GM23338 (cell line): ENCODE results near the gene SERPINB10. TPM values are rescaled to one million over a fixed set of nuclear protein-coding genes. Genes with fewer than 3 reads are reported as not detected.
A peak's percentile ranks its signal among the peaks of the same experiment; 100 is the strongest.

Experiments used
- ATAC-seq: fragments of 200-7000 bp; cut with Tn5 transposase; 3 replicates; pipeline ENCODE4 v1.9.1; 2020
- DNase-seq: peaks from one replicate; pipeline ENCODE4 v3.0.0-alpha.2; 2015; ENCODE audit warnings: low spot score
- H2AFZ ChIP-seq: fragments of 200-600 bp; sonication (generic); 2 replicates; pipeline ENCODE4 v1.8.0; 2016; ENCODE audit warnings: antibody characterized with exemption, mild to moderate bottlenecking, moderate library complexity
- H3F3A ChIP-seq: fragments of 200-600 bp; sonication (generic); replicated peaks from 2 replicates; pipeline ENCODE4 v1.8.0; 2017; ENCODE audit warnings: antibody characterized with exemption, mixed run types, low read depth
- H3K27ac ChIP-seq: fragments of 200-600 bp; sonication (generic); 2 replicates; pipeline ENCODE4 v1.6.1; 2016; ENCODE audit warnings: low read depth
- H3K27me3 ChIP-seq: fragments of 200-600 bp; sonication (generic); 2 replicates; pipeline ENCODE4 v1.8.0; 2016; ENCODE audit warnings: mild to moderate bottlenecking, mixed run types, moderate library complexity; ENCODE audit not compliant: insufficient read depth
- H3K36me3 ChIP-seq: fragments of 200-600 bp; sonication (generic); 2 replicates; pipeline ENCODE4 v1.8.0; 2016; ENCODE audit warnings: mild to moderate bottlenecking; ENCODE audit not compliant: insufficient read depth
- H3K4me1 ChIP-seq: fragments of 200-600 bp; sonication (generic); 2 replicates; pipeline ENCODE4 v1.8.0; 2016; ENCODE audit warnings: mild to moderate bottlenecking, moderate library complexity; ENCODE audit not compliant: insufficient read depth
- H3K4me2 ChIP-seq: fragments of 200-600 bp; sonication (generic); 2 replicates; pipeline ENCODE4 v1.7.1; 2017; ENCODE audit warnings: mixed run types
- H3K4me3 ChIP-seq: fragments of 200-600 bp; sonication (generic); 2 replicates; pipeline ENCODE4 v1.6.1; 2016; ENCODE audit warnings: mixed run types
- H3K79me2 ChIP-seq: fragments of 200-600 bp; sonication (generic); replicated peaks from 2 replicates; pipeline ENCODE4 v1.8.0; 2017; ENCODE audit warnings: mild to moderate bottlenecking; ENCODE audit not compliant: insufficient read depth
- H3K9me2 ChIP-seq: fragments of 200-600 bp; sonication (generic); 2 replicates; pipeline ENCODE4 v1.8.0; 2017; ENCODE audit not compliant: insufficient read depth
- H4K20me1 ChIP-seq: fragments of 200-600 bp; sonication (generic); replicated peaks from 2 replicates; pipeline ENCODE4 v1.8.0; 2017; ENCODE audit warnings: mild to moderate bottlenecking; ENCODE audit not compliant: insufficient read depth
- H3K27ac Mint-ChIP-seq: 2 replicates; pipeline ENCODE4 v1.8.0; 2020; ENCODE audit warnings: inconsistent platforms, mild to moderate bottlenecking, moderate library complexity, mixed read lengths
- H3K27me3 Mint-ChIP-seq: 3 replicates; pipeline ENCODE4 v1.8.0; 2022; ENCODE audit warnings: low read depth, mild to moderate bottlenecking, moderate library complexity, mixed read lengths, inconsistent platforms; ENCODE audit not compliant: insufficient read depth, poor library complexity
- H3K36me3 Mint-ChIP-seq: 3 replicates; pipeline ENCODE4 v1.8.0; 2021; ENCODE audit warnings: low read depth, mild to moderate bottlenecking, inconsistent platforms, moderate library complexity, mixed read lengths
- H3K4me1 Mint-ChIP-seq: 3 replicates; pipeline ENCODE4 v1.8.0; 2020; ENCODE audit warnings: mild to moderate bottlenecking, inconsistent platforms, mixed read lengths
- H3K4me3 Mint-ChIP-seq: 3 replicates; pipeline ENCODE4 v1.8.0; 2021; ENCODE audit warnings: moderate library complexity, mild to moderate bottlenecking, inconsistent platforms, mixed read lengths
- H3K9me3 Mint-ChIP-seq: 3 replicates; pipeline ENCODE4 v1.8.0; 2020; ENCODE audit warnings: moderate library complexity, mild to moderate bottlenecking, inconsistent platforms, mixed read lengths
- CREB1 ChIP-seq: fragments of 250-450 bp; sonication (Bioruptor Pico); IDR thresholded peaks from 2 replicates; pipeline ENCODE4 v1.5.0; 2020; ENCODE audit warnings: low read depth, mild to moderate bottlenecking, moderate library complexity
- CTCF ChIP-seq, 2 experiments: fragments of 200-600 bp in 1 of 2; sonication (generic) in 1 of 2; conservative IDR thresholded peaks; 2 replicates each; pipeline versions ENCODE4 v1.5.1 to v1.6.1; 2016 to 2017; ENCODE audit warnings: antibody characterized with exemption in 2 of 2, low read depth in 2 of 2, mild to moderate bottlenecking in 2 of 2, moderate library complexity in 1 of 2
- ETS1 ChIP-seq: IDR thresholded peaks from 2 replicates; pipeline ENCODE4 v1.6.1; 2016; ENCODE audit warnings: antibody characterized with exemption
- EZH2 ChIP-seq: fragments of 200-600 bp; sonication (generic); IDR thresholded peaks from one replicate; pipeline ENCODE4 v1.8.0; 2017; ENCODE audit warnings: antibody characterized with exemption, mild to moderate bottlenecking, low read depth; ENCODE audit not compliant: unreplicated experiment
- EZH2phosphoT487 ChIP-seq: fragments of 200-600 bp; sonication (generic); IDR thresholded peaks from one replicate; pipeline ENCODE4 v1.8.1; 2018; ENCODE audit warnings: antibody characterized with exemption; ENCODE audit not compliant: unreplicated experiment
- JUNB ChIP-seq: IDR thresholded peaks from one replicate; pipeline ENCODE4 v1.6.1; 2016; ENCODE audit warnings: antibody characterized with exemption; ENCODE audit not compliant: unreplicated experiment
- NANOG ChIP-seq: IDR thresholded peaks from 2 replicates; pipeline ENCODE4 v1.6.1; 2016; ENCODE audit warnings: antibody characterized with exemption, borderline replicate concordance
- POLR2AphosphoS5 ChIP-seq: IDR thresholded peaks from 2 replicates; pipeline ENCODE4 v1.6.1; 2016; ENCODE audit warnings: antibody characterized with exemption, low read depth
- REST ChIP-seq: IDR thresholded peaks from one replicate; pipeline ENCODE4 v1.6.1; 2018; ENCODE audit warnings: antibody characterized with exemption; ENCODE audit not compliant: unreplicated experiment
- STAT1 ChIP-seq: IDR thresholded peaks from one replicate; pipeline ENCODE4 v1.6.1; 2016; ENCODE audit warnings: antibody characterized with exemption; ENCODE audit not compliant: unreplicated experiment
- ZNF114 ChIP-seq: fragments of 250-450 bp; sonication (Bioruptor Pico); IDR thresholded peaks from 2 replicates; pipeline ENCODE4 v1.5.0; 2020; ENCODE audit warnings: mild to moderate bottlenecking, moderate library complexity
- ZNF331 ChIP-seq: fragments of 250-450 bp; sonication (Bioruptor Pico); IDR thresholded peaks from 2 replicates; pipeline ENCODE4 v1.5.0; 2020; ENCODE audit warnings: low read depth, mild to moderate bottlenecking, moderate library complexity
- ZNF462 ChIP-seq: fragments of 250-450 bp; sonication (Bioruptor Pico); IDR thresholded peaks from 2 replicates; pipeline ENCODE4 v1.5.0; 2020; ENCODE audit warnings: mild to moderate bottlenecking, moderate library complexity
- polyA plus RNA-seq: library from polyadenylated mRNA; unstranded; fragments of >200 nt; fragmentation: Nextera tagmentation; extraction: Ambion mirVana; gene quantifications from 2 replicates; pipeline ENCODE4 v1.2.1, GENCODE V29; 2016
- total RNA-seq: library from RNA; depleted of rRNA; stranded (reverse); fragments of >200 nt; shearing (Covaris generic); gene quantifications from 2 replicates; pipeline ENCODE4 v1.2.3, GENCODE V29; 2014

Gene SERPINB10
- total and polyA plus RNA-seq, 2 experiments from 2014 or later: not detected

GRCh38 chr18:63869374-63869773 is 38.4 kb upstream of the SERPINB10 start:
- no peak overlapping the region for H3K4me3 ChIP-seq
- H3K4me1 Mint-ChIP-seq: no peaks in the 10 kb centered on the region
- TF ChIP-seq ZNF331 (CRISPR knock-in tag): no peak
- TF ChIP-seq STAT1: no peak
- no peak for TF ChIP-seq POLR2AphosphoS5
- no peak for TF ChIP-seq ZNF114 (CRISPR knock-in tag)
- no peak for TF ChIP-seq CREB1
- no peak for TF ChIP-seq JUNB
- no peak for TF ChIP-seq EZH2phosphoT487
- TF ChIP-seq ZNF462 (CRISPR knock-in tag): no peak
- TF ChIP-seq EZH2: no peak
- TF ChIP-seq NANOG: no peak
- no peak for TF ChIP-seq ETS1
- no peak for TF ChIP-seq REST
- TF ChIP-seq CTCF (conservative IDR thresholded peaks at IDR 0.05; ENCODE audit: low read depth in 2 of 2): no peak
- no peaks in the 10 kb centered on the region for H3K36me3 Mint-ChIP-seq
- H3K9me3 Mint-ChIP-seq: no peaks in the 10 kb centered on the region
- no peaks in the 10 kb centered on the region for H3K4me1 ChIP-seq
- no peak overlapping the region for H3K4me2 ChIP-seq
- H2AFZ ChIP-seq: no peak overlapping the region
- H3F3A ChIP-seq: no peaks in the 10 kb centered on the region
- H3K27me3 Mint-ChIP-seq: peaks cover 6% of the 10 kb centered on the region
- no peaks in the 10 kb centered on the region for H3K36me3 ChIP-seq
- H3K4me3 Mint-ChIP-seq: no peak overlapping the region
- H3K27ac Mint-ChIP-seq: 0 out of 2 replicates have a peak overlapping the region, but pooled peaks have one; percentile 39
- no peaks in the 10 kb centered on the region for H3K9me2 ChIP-seq
- no peaks in the 10 kb centered on the region for H3K27me3 ChIP-seq
- no peak overlapping the region for H3K27ac ChIP-seq
- no peaks in the 10 kb centered on the region for H4K20me1 ChIP-seq
- no peaks in the 10 kb centered on the region for H3K79me2 ChIP-seq
- DNase-seq: no peak
- no peak for ATAC-seq
